Left colon (tissue), 2 donors: ENCODE data around the gene SLC12A6. TPM values are rescaled to one million over a fixed set of nuclear protein-coding genes. Genes with fewer than 3 reads are reported as not detected.

ENCODE experiments used
- ATAC-seq: fragments of 200-7000 bp; cut with Tn5 transposase; one replicate; pipeline ENCODE4 v1.9.1; 2020; ENCODE audit warnings: mild to moderate bottlenecking, moderate library complexity
- DNase-seq, 2 donors: peaks; one replicate each; pipeline ENCODE4 v3.0.0-alpha.2; 2020
- intact Hi-C, 2 donors: fragments of 100-400 bp; cut with DNase I in 1 of 2; cut with micrococcal nuclease in 1 of 2; formaldehyde crosslinking; loops; one replicate each; pipeline versions ENCODE4 v1.11.2 to v1.14.0; 2022; cut with DNase I, micrococcal nuclease
- total RNA-seq, 2 donors: library from RNA; stranded (reverse); fragmentation: NEBNext Ultra II Directional; extraction: Animal tissue kit (Norgen Biotek cat#: 25700); gene quantifications; one replicate each; pipeline ENCODE4 v1.2.1, GENCODE V29; 2021
- donor health status: DM: no; HTN: no; CAD: no.
- donor health status: DM: yes; HTN: yes; CAD: no.

SLC12A6 gene
- total RNA-seq, 2 donors from 2014 or later: 13.9 to 19.2 TPM

- intact Hi-C loops: no loop called here
- ATAC-seq: no peak
- DNase-seq: no peak
Observed at GRCh38 chr15:34336231-34336990, 1.2 kb downstream of the SLC12A6 start.

- no peak for DNase-seq
- intact Hi-C loops: no loop called here
- no peak for ATAC-seq
Observed at GRCh38 chr15:34335176-34336032, 2.2 kb downstream of the SLC12A6 start.

- intact Hi-C loops: no loop called here
- ATAC-seq (no peak), DNase-seq (no peak)
Observed at GRCh38 chr15:34334672-34335071, 2.9 kb downstream of the SLC12A6 start.

- DNase-seq (no peak), ATAC-seq (no peak)
- intact Hi-C loops: no loop called here
Observed at GRCh38 chr15:34332553-34333120, 4.9 kb downstream of the SLC12A6 start.

GRCh38 chr15:34331809-34332208 is 5.8 kb downstream of the SLC12A6 start:
- no peak for DNase-seq
- intact Hi-C loops: no loop called here

GRCh38 chr15:34330279-34330678 is 7.3 kb downstream of the SLC12A6 start:
- DNase-seq: no peak
- ATAC-seq: no peak
- intact Hi-C loops: no loop called here

More at GRCh38 chr15:34331809-34332208, 5.8 kb downstream of the SLC12A6 start:
- ATAC-seq: no peak

- DNase-seq (no peak), ATAC-seq (no peak)
- intact Hi-C loops: no loop called here
Observed at GRCh38 chr15:34329006-34329405, 8.6 kb downstream of the SLC12A6 start.

GRCh38 chr15:34327906-34328305 is 9.7 kb downstream of the SLC12A6 start:
- ATAC-seq (no peak), DNase-seq (no peak)
- intact Hi-C loops: no loop called here

- DNase-seq (no peak), ATAC-seq (no peak)
- intact Hi-C loops: no loop called here
Observed at GRCh38 chr15:34325368-34325767, 12.2 kb downstream of the SLC12A6 start.

- DNase-seq (no peak), ATAC-seq (no peak)
- intact Hi-C loops: no loop called here
Observed at GRCh38 chr15:34324933-34325332, 12.6 kb downstream of the SLC12A6 start.

GRCh38 chr15:34323217-34323616 is 14.4 kb downstream of the SLC12A6 start:
- no peak for DNase-seq
- intact Hi-C loops: no loop called here
- no peak for ATAC-seq

- peak; percentile 100 for ATAC-seq
- DNase-seq: peak; percentile 68 to 75
- intact Hi-C loops: no loop called here
Observed at GRCh38 chr15:34318277-34319079, 19.1 kb downstream of the SLC12A6 start.

GRCh38 chr15:34314491-34315490 is 22.8 kb downstream of the SLC12A6 start:
- no peak for DNase-seq
- ATAC-seq: no peak
- intact Hi-C loops: no loop called here

- intact Hi-C loops: no loop called here
- no peak for ATAC-seq
- DNase-seq: no peak
Observed at GRCh38 chr15:34311563-34311962, 26.0 kb downstream of the SLC12A6 start.

GRCh38 chr15:34304613-34305012 is 33.0 kb downstream of the SLC12A6 start:
- intact Hi-C loops: no loop called here
- ATAC-seq: no peak
- no peak for DNase-seq

- ATAC-seq (no peak), DNase-seq (no peak)
- intact Hi-C loops: no loop called here
Observed at GRCh38 chr15:34301058-34301457, 36.5 kb downstream of the SLC12A6 start.

GRCh38 chr15:34297059-34297458 is 40.5 kb downstream of the SLC12A6 start:
- intact Hi-C loops: no loop called here
- ATAC-seq (no peak), DNase-seq (no peak)

GRCh38 chr15:34292621-34293020 is 45.0 kb downstream of the SLC12A6 start:
- intact Hi-C loops: no loop called here
- ATAC-seq (no peak), DNase-seq (no peak)
